ENCODE data around the gene HYAL3. TPM values are rescaled to one million over a fixed set of nuclear protein-coding genes. Genes with fewer than 3 reads are reported as not detected.
A peak's percentile ranks its signal among the peaks of the same experiment; 100 is the strongest.

HYAL3 gene
- polyA plus RNA-seq, 1 experiment, result 3.0 TPM

- no peaks in the 10 kb centered on the region for H3K27me3 ChIP-seq (ENCODE audit: control insufficient read depth, insufficient read depth, low read length)
- no peaks in the 10 kb centered on the region; the same call in 1 of the 2 replicates for H3K9me3 ChIP-seq (ENCODE audit: control insufficient read depth, insufficient read depth, low read length)
- peak overlapping the region; percentile 61 for H3K27ac ChIP-seq (ENCODE audit: low read depth, low read length)
- DNase-seq (ENCODE audit: low read depth, low spot score), result no peak
- TF ChIP-seq CTCF (IDR thresholded peaks at IDR 0.05; ENCODE audit: low read depth, low read length), result no peak
- POLR2A ChIA-PET, result interaction anchor here (0.8 to 2.1 kb wide), 2 partner anchors 12 to 44 kb away, joined by 4 to 7 read pairs; no protein-coding TSS in a partner anchor
- no peak overlapping the region for H3K4me3 ChIP-seq (ENCODE audit: low read depth, low read length)
- CTCF ChIA-PET, result interaction anchor here (0.6 kb wide), 1 partner anchor 28 kb away, joined by 3 read pairs; no protein-coding TSS in a partner anchor
Measured at GRCh38 chr3:50293079-50293801, 6.0 kb downstream of the HYAL3 start.

DNA sequence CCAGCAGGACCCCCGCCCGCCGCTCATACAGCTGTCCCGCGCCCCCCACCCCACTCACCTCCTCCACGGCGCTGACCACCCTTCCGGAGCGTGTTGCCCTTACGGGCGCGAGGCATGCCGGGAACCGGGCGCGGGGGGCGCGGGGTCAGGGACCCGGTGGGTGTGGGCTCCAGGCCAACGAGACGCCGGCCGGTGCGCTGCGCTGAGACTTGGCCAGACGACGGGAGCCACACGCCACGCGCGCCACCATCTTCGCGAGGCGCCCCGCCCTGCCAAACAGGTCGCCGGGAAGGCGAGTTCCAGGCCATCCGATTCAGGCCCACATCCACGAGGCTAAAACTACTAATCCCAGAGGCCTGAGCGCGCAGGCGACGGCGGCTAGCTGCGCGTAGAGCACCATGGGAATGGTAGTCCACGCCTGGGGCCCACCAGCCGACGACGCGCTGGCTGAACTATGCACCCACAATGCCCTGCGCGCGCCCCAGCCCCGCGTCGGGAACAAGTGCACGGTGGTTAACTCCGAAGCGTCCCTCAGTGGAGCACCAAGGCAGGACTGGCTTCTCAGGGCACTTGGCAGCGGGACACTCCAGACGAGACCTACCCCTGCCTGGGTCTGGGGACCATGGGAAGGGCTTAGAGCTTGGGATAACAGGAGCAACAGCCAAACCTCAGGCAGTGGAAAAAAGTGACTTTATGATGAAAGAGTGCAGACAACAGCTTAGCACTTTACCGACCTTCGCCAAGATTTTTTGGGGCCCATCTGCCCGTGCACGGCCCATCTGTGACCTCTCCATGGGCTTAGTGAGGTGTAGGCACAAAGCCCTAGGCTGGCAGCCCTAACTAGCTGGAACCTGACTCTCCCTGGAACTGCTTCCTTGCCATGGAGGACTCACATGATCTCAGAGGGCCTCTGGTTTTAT, 6.8 kb downstream of the HYAL3 start, which contains the start of gene IFRD2:
Gene IFRD2 (minus strand): TSS at position 271 of the 920 bp plus-strand sequence. CDS start 155 bp downstream, at position 116.
- TF ChIP-seq CTCF (IDR thresholded peaks at IDR 0.05; ENCODE audit: low read depth, low read length), result no peak
- H3K27ac ChIP-seq (ENCODE audit: low read depth, low read length), result peak within 1 kb of the TSS; percentile 61
- POLR2A ChIA-PET, result interaction anchor here (0.6 to 2.1 kb wide), 6 partner anchors 11 to 751 kb away, joined by 3 to 7 read pairs (median 4); partner anchors contain the start of gene TUSC2
- CTCF ChIA-PET, result interaction anchor here (1.1 kb wide), 1 partner anchor 32 kb away, joined by 3 read pairs; no protein-coding TSS in a partner anchor
- H3K4me3 ChIP-seq (ENCODE audit: low read depth, low read length), result peak within 1 kb of the TSS; percentile 80
- H3K9me3 ChIP-seq (ENCODE audit: control insufficient read depth, insufficient read depth, low read length), result no peaks in the 10 kb centered on the region; the same call in 1 of the 2 replicates
- peak; percentile 91 for DNase-seq (ENCODE audit: low read depth, low spot score)
- no peaks in the 10 kb centered on the region for H3K27me3 ChIP-seq (ENCODE audit: control insufficient read depth, insufficient read depth, low read length)

DNA sequence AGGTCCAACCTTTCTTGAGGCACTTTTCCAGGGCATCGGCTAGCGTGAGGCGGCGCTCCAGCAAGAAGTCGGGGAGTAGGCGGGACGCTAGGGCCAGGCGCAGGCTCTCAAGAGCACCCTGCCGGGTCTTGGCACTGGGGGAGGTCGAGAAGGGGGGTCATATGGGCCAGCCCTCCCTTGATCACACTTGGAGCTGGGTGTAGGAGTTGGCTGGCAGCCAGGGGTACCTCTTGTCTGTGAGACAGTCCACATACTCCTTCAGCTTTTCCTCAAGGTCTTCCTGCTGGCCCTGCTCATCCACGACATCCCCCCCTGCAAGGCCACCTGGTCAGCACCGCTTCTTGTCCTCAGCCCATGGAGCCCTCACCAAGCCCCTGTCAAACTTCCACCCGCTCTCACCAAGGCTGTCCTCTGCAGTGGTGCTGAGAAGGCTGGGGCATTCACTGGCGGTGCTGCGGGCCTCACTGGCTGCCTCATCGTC, 9.0 kb downstream of the HYAL3 start:
- CTCF ChIA-PET, result no interaction called here
- Histone ChIP-seq H3K27ac (ENCODE audit: low read depth, low read length) (no peak overlapping the region), H3K27me3 (ENCODE audit: control insufficient read depth, insufficient read depth, low read length) (no peaks in the 10 kb centered on the region), H3K9me3 (ENCODE audit: control insufficient read depth, insufficient read depth, low read length) (no peaks in the 10 kb centered on the region; the same call in 1 of the 2 replicates), H3K4me3 (ENCODE audit: low read depth, low read length) (no peak overlapping the region)
- DNase-seq (ENCODE audit: low read depth, low spot score), result no peak
- TF ChIP-seq CTCF (IDR thresholded peaks at IDR 0.05; ENCODE audit: low read depth, low read length), result no peak
- POLR2A ChIA-PET, result no interaction called here

DNA sequence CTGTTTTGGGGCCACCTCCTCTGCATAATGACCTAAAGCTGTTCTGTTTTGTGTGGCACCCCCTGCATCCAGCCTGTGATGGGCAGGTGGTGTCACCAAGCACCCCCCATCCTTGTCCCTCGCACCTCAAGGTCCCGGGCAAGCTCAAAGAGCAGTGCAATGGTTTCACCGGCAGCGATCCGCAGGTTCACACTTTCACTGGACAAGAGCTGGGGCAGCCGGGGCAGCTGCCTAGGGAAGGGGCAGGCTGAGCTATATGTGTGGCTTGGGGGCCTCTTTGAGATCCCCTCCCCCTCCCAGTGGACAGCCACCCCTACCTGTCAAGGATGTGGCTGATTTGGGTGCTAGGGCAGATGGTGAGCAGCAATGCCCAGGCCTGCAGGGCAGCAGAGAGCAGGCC, 10.1 kb downstream of the HYAL3 start:
- ChIA-PET CTCF (interaction anchor here (0.8 kb wide), 1 partner anchor 18 kb away, joined by 3 read pairs; no protein-coding TSS in a partner anchor), POLR2A (interaction anchor here (0.8 kb wide), 1 partner anchor 62 kb away, joined by 4 read pairs; no protein-coding TSS in a partner anchor)
- DNase-seq (ENCODE audit: low read depth, low spot score), result no peak
- Histone ChIP-seq H3K27me3 (ENCODE audit: control insufficient read depth, insufficient read depth, low read length) (no peaks in the 10 kb centered on the region), H3K9me3 (ENCODE audit: control insufficient read depth, insufficient read depth, low read length) (no peaks in the 10 kb centered on the region; the same call in 1 of the 2 replicates), H3K4me3 (ENCODE audit: low read depth, low read length) (no peak overlapping the region), H3K27ac (ENCODE audit: low read depth, low read length) (no peak overlapping the region)
- no peak for TF ChIP-seq CTCF (IDR thresholded peaks at IDR 0.05; ENCODE audit: low read depth, low read length)
